DOHH2 (cell line): Measurements from ENCODE around the gene SLX4IP.

Experiments
- H3F3A ChIP-seq: fragments of 200-600 bp; sonication (generic), shearing (Covaris generic); 2 replicates; pipeline ENCODE4 v1.6.0; 2016; ENCODE audit warnings: antibody characterized with exemption, mild to moderate bottlenecking; ENCODE audit not compliant: control insufficient read depth, insufficient read depth
- H3K27ac ChIP-seq: fragments of 200-600 bp; sonication (generic); 2 replicates; pipeline ENCODE4 v1.5.1; 2014; ENCODE audit warnings: low read depth, mild to moderate bottlenecking, low read length, moderate library complexity
- H3K27me3 ChIP-seq: fragments of 200-600 bp; sonication (generic); 2 replicates; pipeline ENCODE4 v1.6.1; 2014; ENCODE audit warnings: mild to moderate bottlenecking, low read length, mixed read lengths; ENCODE audit not compliant: control insufficient read depth
- H3K36me3 ChIP-seq: fragments of 200-600 bp; sonication (generic); 2 replicates; pipeline ENCODE4 v1.6.1; 2014; ENCODE audit warnings: mild to moderate bottlenecking, low read length, moderate library complexity, mixed read lengths; ENCODE audit not compliant: control insufficient read depth
- H3K4me1 ChIP-seq: fragments of 200-600 bp; sonication (generic); 2 replicates; pipeline ENCODE4 v1.6.1; 2014; ENCODE audit warnings: mild to moderate bottlenecking, low read length, mixed read lengths; ENCODE audit not compliant: control insufficient read depth
- H3K4me2 ChIP-seq: fragments of 200-600 bp; sonication (generic); 2 replicates; pipeline ENCODE4 v1.6.0; 2014; ENCODE audit warnings: mild to moderate bottlenecking, low read length, moderate library complexity
- H3K4me3 ChIP-seq: fragments of 200-600 bp; sonication (generic); 2 replicates; pipeline ENCODE4 v1.5.1; 2014; ENCODE audit warnings: mild to moderate bottlenecking, low read length, mixed read lengths
- H3K79me2 ChIP-seq: fragments of 200-600 bp; sonication (generic); 2 replicates; pipeline ENCODE4 v1.6.1; 2014; ENCODE audit warnings: mild to moderate bottlenecking, low read length, mixed read lengths; ENCODE audit not compliant: control insufficient read depth
- H3K9me2 ChIP-seq: fragments of 200-600 bp; sonication (generic); replicated peaks from 2 replicates; pipeline ENCODE4 v1.6.1; 2014; ENCODE audit warnings: mild to moderate bottlenecking, low read length, mixed read lengths; ENCODE audit not compliant: control insufficient read depth
- H3K9me3 ChIP-seq: fragments of 200-600 bp; sonication (generic); 2 replicates; pipeline ENCODE4 v1.6.1; 2014; ENCODE audit warnings: antibody characterized with exemption, low read length, mixed read lengths; ENCODE audit not compliant: control insufficient read depth, insufficient read depth
- H4K20me1 ChIP-seq: fragments of 200-600 bp; sonication (generic); 2 replicates; pipeline ENCODE4 v1.6.0; 2014; ENCODE audit warnings: low read depth, mild to moderate bottlenecking, antibody characterized with exemption, low read length, moderate library complexity; ENCODE audit not compliant: control insufficient read depth, insufficient read depth
- EZH2phosphoT487 ChIP-seq: fragments of 200-600 bp; sonication (generic); IDR thresholded peaks from 2 replicates; pipeline ENCODE4 v1.6.1; 2017; ENCODE audit warnings: borderline replicate concordance, mild to moderate bottlenecking, antibody characterized with exemption, low read length, moderate library complexity, mixed read lengths
- TF ChIP-seq, protein P1 (sequence below): fragments of 200-600 bp; sonication (generic); IDR thresholded peaks from one replicate; pipeline ENCODE4 v1.5.1; 2014; ENCODE audit warnings: antibody characterized with exemption, mild to moderate bottlenecking, low read depth, low read length; ENCODE audit not compliant: poor library complexity, severe bottlenecking

The SLX4IP gene

DNA sequence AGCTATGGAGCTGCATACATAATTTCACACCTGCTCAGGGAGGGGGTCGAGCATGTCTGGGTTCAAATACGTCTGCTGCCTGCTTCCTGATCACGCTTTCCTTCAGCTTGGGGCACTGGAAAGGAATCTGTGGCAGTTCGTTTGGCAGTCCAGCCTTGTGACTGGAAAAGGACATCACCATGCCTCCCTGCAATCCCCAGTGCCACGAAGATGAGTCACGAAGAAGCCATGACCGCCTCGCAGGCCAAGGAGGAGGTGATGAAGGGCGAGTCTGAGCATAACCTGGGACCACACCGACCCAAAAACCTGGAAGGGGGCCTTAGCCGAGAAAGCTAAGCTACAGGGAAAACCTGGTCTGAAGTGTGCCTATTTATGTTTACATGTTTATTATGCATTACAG, 225.6 kb downstream of the SLX4IP start:
- no peaks in the 10 kb centered on the region for H3K36me3 ChIP-seq

GRCh38 chr20:10661261-10661660, 226.2 kb downstream of the SLX4IP start:
- H3K27ac ChIP-seq, result no peak overlapping the region
- peaks cover 25% of the 10 kb centered on the region for H3K27me3 ChIP-seq
- no peaks in the 10 kb centered on the region for H3K36me3 ChIP-seq
- no peaks in the 10 kb centered on the region for H3K9me2 ChIP-seq
- no peaks in the 10 kb centered on the region for H4K20me1 ChIP-seq
- TF ChIP-seq, protein P1, sequence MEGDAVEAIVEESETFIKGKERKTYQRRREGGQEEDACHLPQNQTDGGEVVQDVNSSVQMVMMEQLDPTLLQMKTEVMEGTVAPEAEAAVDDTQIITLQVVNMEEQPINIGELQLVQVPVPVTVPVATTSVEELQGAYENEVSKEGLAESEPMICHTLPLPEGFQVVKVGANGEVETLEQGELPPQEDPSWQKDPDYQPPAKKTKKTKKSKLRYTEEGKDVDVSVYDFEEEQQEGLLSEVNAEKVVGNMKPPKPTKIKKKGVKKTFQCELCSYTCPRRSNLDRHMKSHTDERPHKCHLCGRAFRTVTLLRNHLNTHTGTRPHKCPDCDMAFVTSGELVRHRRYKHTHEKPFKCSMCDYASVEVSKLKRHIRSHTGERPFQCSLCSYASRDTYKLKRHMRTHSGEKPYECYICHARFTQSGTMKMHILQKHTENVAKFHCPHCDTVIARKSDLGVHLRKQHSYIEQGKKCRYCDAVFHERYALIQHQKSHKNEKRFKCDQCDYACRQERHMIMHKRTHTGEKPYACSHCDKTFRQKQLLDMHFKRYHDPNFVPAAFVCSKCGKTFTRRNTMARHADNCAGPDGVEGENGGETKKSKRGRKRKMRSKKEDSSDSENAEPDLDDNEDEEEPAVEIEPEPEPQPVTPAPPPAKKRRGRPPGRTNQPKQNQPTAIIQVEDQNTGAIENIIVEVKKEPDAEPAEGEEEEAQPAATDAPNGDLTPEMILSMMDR, result no peak
- no peak for TF ChIP-seq EZH2phosphoT487
- no peaks in the 10 kb centered on the region for H3K9me3 ChIP-seq
- H3K4me2 ChIP-seq, result no peak overlapping the region
- no peak overlapping the region for H3K4me3 ChIP-seq
- H3F3A ChIP-seq, result no peaks in the 10 kb centered on the region
- no peaks in the 10 kb centered on the region for H3K79me2 ChIP-seq
- H3K4me1 ChIP-seq, result no peaks in the 10 kb centered on the region

More for the DNA sequence above, 225.6 kb downstream of the SLX4IP start:
- no peaks in the 10 kb centered on the region for H4K20me1 ChIP-seq
- no peaks in the 10 kb centered on the region for H3F3A ChIP-seq
- H3K27ac ChIP-seq, result no peak overlapping the region
- no peak overlapping the region for H3K4me3 ChIP-seq
- no peaks in the 10 kb centered on the region for H3K9me2 ChIP-seq
- no peaks in the 10 kb centered on the region for H3K9me3 ChIP-seq
- peaks cover 22% of the 10 kb centered on the region for H3K27me3 ChIP-seq
- TF ChIP-seq, protein P1, result no peak
- TF ChIP-seq EZH2phosphoT487, result no peak
- no peak overlapping the region for H3K4me2 ChIP-seq
- no peaks in the 10 kb centered on the region for H3K79me2 ChIP-seq
- no peaks in the 10 kb centered on the region for H3K4me1 ChIP-seq

- H3K27ac ChIP-seq, result no peak overlapping the region
These were observed 227.0 kb downstream of the SLX4IP start for GRCh38 chr20:10662151-10662550.

More at GRCh38 chr20:10662151-10662550, 227.0 kb downstream of the SLX4IP start:
- Histone ChIP-seq H3F3A (no peaks in the 10 kb centered on the region), H3K27me3 (peaks cover 25% of the 10 kb centered on the region), H4K20me1 (no peaks in the 10 kb centered on the region), H3K9me3 (no peaks in the 10 kb centered on the region), H3K9me2 (no peaks in the 10 kb centered on the region), H3K4me3 (no peak overlapping the region), H3K4me1 (no peaks in the 10 kb centered on the region), H3K4me2 (no peak overlapping the region), H3K79me2 (no peaks in the 10 kb centered on the region), H3K36me3 (no peaks in the 10 kb centered on the region)
- TF ChIP-seq, protein P1, result no peak
- TF ChIP-seq EZH2phosphoT487, result no peak
